HepG2 (cell line): ENCODE data around the gene TMEM229B. TPM values are rescaled to one million over a fixed set of nuclear protein-coding genes. Genes with fewer than 3 reads are reported as not detected.

Experiments used
- ATAC-seq: fragments of 200-7000 bp; cut with Tn5 transposase; 3 replicates; pipeline ENCODE4 v1.9.1; 2020; ENCODE audit warnings: mild to moderate bottlenecking, moderate library complexity
- BruUV-seq: library from RNA; stranded (reverse); fragments of 400-500 nt; replicated peaks from 2 replicates; lab custom pipeline; 2021; lab: Mats Ljungman, UMichigan
- CTCF ChIA-PET: fragments of 300-600 bp; formaldehyde crosslinking; extraction: SDS; loops from one replicate; lab custom pipeline; 2021; ENCODE audit warnings: low total read pairs, inconsistent platforms, low intra/inter-chr PET ratio; lab: Yijun Ruan, JAX
- POLR2A ChIA-PET: fragments of 350-600 bp; sonication (Branson Sonifier 250); formaldehyde crosslinking; loops from one replicate; lab custom pipeline; 2020; ENCODE audit warnings: antibody characterized with exemption, inconsistent platforms; lab: Yijun Ruan, JAX
- DNase-seq: peaks from one replicate; pipeline ENCODE4 v3.0.0-alpha.2; 2015; ENCODE audit warnings: low spot score
- FAIRE-seq: peaks from 3 replicates; lab custom pipeline; 2011; peaks lifted over from hg19 to GRCh38; lab: Jason Lieb, UNC
- H2AFZ ChIP-seq: one replicate; pipeline ENCODE4 v1.6.1; 2011; ENCODE audit warnings: low read length, inconsistent platforms
- H3K27ac ChIP-seq: fragments of 300-600 bp; 3 replicates; pipeline ENCODE4 v1.8.0; 2011; ENCODE audit warnings: mixed run types, mild to moderate bottlenecking, mixed read lengths, low read length, inconsistent platforms; ENCODE audit not compliant: insufficient read depth; ENCODE audit errors: extremely low read length
- H3K27me3 ChIP-seq, 2 experiments: fragments of 200-600 bp in 1 of 2; 2 replicates in 1 of 2; 3 replicates in 1 of 2; pipeline versions ENCODE4 v1.6.0 to v1.8.0; 2011; ENCODE audit warnings: low read length in 2 of 2, mild to moderate bottlenecking in 2 of 2, moderate library complexity in 2 of 2, inconsistent platforms in 1 of 2; ENCODE audit not compliant: insufficient read depth in 2 of 2, control insufficient read depth in 1 of 2
- H3K36me3 ChIP-seq, 2 experiments: fragments of 200-600 bp in 1 of 2; replicated peaks in 1 of 2; 2 replicates in 1 of 2; 3 replicates in 1 of 2; pipeline versions ENCODE4 v1.5.1 to v1.8.0; 2011; ENCODE audit warnings: low read length in 2 of 2, inconsistent platforms in 1 of 2; ENCODE audit not compliant: insufficient read depth in 2 of 2, control insufficient read depth in 1 of 2
- H3K4me1 ChIP-seq: 2 replicates; pipeline ENCODE4 v1.5.1; 2012; ENCODE audit warnings: low read length, inconsistent platforms; ENCODE audit not compliant: insufficient read depth
- H3K4me2 ChIP-seq: 2 replicates; pipeline ENCODE4 v1.6.0; 2011; ENCODE audit warnings: low read depth, low read length, inconsistent platforms
- H3K4me3 ChIP-seq, 3 experiments: fragments of 200-600 bp in 1 of 3; sonication (generic), shearing (Covaris generic) in 1 of 3; replicated peaks in 1 of 3; 2 replicates each; pipeline ENCODE4 v1.5.1; 2011 to 2016; ENCODE audit warnings: low read length in 3 of 3, inconsistent platforms in 2 of 3, low read depth in 2 of 3, mild to moderate bottlenecking in 2 of 3, control low read depth in 1 of 3, mixed read lengths in 1 of 3; ENCODE audit not compliant: insufficient read depth in 1 of 3
- H3K79me2 ChIP-seq: one replicate; pipeline ENCODE4 v1.6.1; 2011; ENCODE audit warnings: low read length, inconsistent platforms; ENCODE audit not compliant: insufficient read depth
- H3K9ac ChIP-seq: 2 replicates; pipeline ENCODE4 v1.6.0; 2011; ENCODE audit warnings: mild to moderate bottlenecking, low read depth, low read length, inconsistent platforms; ENCODE audit not compliant: insufficient read depth
- H3K9me3 ChIP-seq: 2 replicates; pipeline ENCODE4 v1.5.1; 2012; ENCODE audit warnings: mild to moderate bottlenecking, low read length
- H4K20me1 ChIP-seq: 2 replicates; pipeline ENCODE4 v1.6.0; 2011; ENCODE audit warnings: inconsistent platforms, mild to moderate bottlenecking, low read length, moderate library complexity; ENCODE audit not compliant: insufficient read depth
- CTCF ChIP-seq: sonication (generic); formaldehyde crosslinking; IDR thresholded peaks from 2 replicates; pipeline ENCODE4 v1.5.0; 2020; ENCODE audit warnings: mild to moderate bottlenecking, missing genetic modification reagents, moderate library complexity
- EED ChIP-seq: sonication (generic); formaldehyde crosslinking; IDR thresholded peaks from 2 replicates; pipeline ENCODE4 v1.5.0; 2020; ENCODE audit warnings: mild to moderate bottlenecking, missing genetic modification reagents
- ELF3 ChIP-seq: IDR thresholded peaks from 2 replicates; pipeline ENCODE4 v1.6.1; 2016; ENCODE audit warnings: missing genetic modification reagents, missing compliant biosample characterization
- FOSL1 ChIP-seq: sonication (generic); formaldehyde crosslinking; IDR thresholded peaks from 2 replicates; pipeline ENCODE4 v1.9.0; 2021; ENCODE audit warnings: missing genetic modification reagents, borderline replicate concordance
- MYC ChIP-seq: sonication (generic); formaldehyde crosslinking; IDR thresholded peaks from 2 replicates; pipeline ENCODE4 v1.9.0; 2021; ENCODE audit warnings: missing genetic modification reagents, borderline replicate concordance
- PREB ChIP-seq: sonication (generic); formaldehyde crosslinking; IDR thresholded peaks from 2 replicates; pipeline ENCODE4 v1.4.0; 2020; ENCODE audit warnings: missing genetic modification reagents
- REPIN1 ChIP-seq: sonication (generic); formaldehyde crosslinking; IDR thresholded peaks from 2 replicates; pipeline ENCODE4 v1.8.0; 2022; ENCODE audit warnings: missing genetic modification reagents, low read depth, mild to moderate bottlenecking, borderline replicate concordance
- SALL1 ChIP-seq: sonication (generic); formaldehyde crosslinking; IDR thresholded peaks from 2 replicates; pipeline ENCODE4 v1.8.0; 2022; ENCODE audit warnings: mild to moderate bottlenecking, missing genetic modification reagents
- STAG1 ChIP-seq: sonication (generic); formaldehyde crosslinking; IDR thresholded peaks from 2 replicates; pipeline ENCODE4 v1.4.0; 2020; ENCODE audit warnings: missing genetic modification reagents
- TSC22D2 ChIP-seq: sonication (generic); formaldehyde crosslinking; IDR thresholded peaks from 2 replicates; pipeline ENCODE4 v1.5.1; 2020; ENCODE audit warnings: missing genetic modification reagents, mild to moderate bottlenecking, borderline replicate concordance
- ZFX ChIP-seq: sonication (generic); formaldehyde crosslinking; IDR thresholded peaks from 2 replicates; pipeline ENCODE4 v1.4.0; 2020; ENCODE audit warnings: mild to moderate bottlenecking, low read depth, missing genetic modification reagents, moderate library complexity
- ZNF280D ChIP-seq: sonication (generic); formaldehyde crosslinking; IDR thresholded peaks from 2 replicates; pipeline ENCODE4 v1.5.1; 2020; ENCODE audit warnings: mild to moderate bottlenecking, missing genetic modification reagents
- WGBS: methylation state at CpG from one replicate; pipeline ENCODE4 v1.1.6; 2017; ENCODE audit warnings: low lambda C conversion rate; 5-methylcytosine and 5-hydroxymethylcytosine counted together
- in situ Hi-C: cut with HindIII; loops from 2 replicates; pipeline ENCODE4 v1.10.0; 2017; ENCODE audit warnings: low pct_unique_long_range_greater_than_20kb; ENCODE audit not compliant: extremely low pct_ligation_motif_present
- intact Hi-C: fragments of 100-400 bp; cut with micrococcal nuclease; formaldehyde crosslinking; loops from one replicate; pipeline ENCODE4 v1.10.0; 2022; ENCODE audit not compliant: unreplicated experiment
- polyA plus RNA-seq, 8 experiments: library from polyadenylated mRNA; depleted of rRNA in 3 of 8; stranded (reverse) in 7 of 8; unstranded in 1 of 8; fragments of >200 nt; fragmentation: Illumina TruSeq in 4 of 8; extraction: Trizol in 4 of 8; gene quantifications; 2 replicates each; pipeline versions ENCODE4 v1.2.1 to v1.2.3, GENCODE V29; 2011 to 2016; ENCODE audit warnings: low read depth in 4 of 8, missing spikeins in 1 of 8, mixed read lengths in 1 of 8; ENCODE audit not compliant: insufficient read depth in 1 of 8
- total RNA-seq, 5 experiments: library from RNA; depleted of rRNA; stranded (reverse); fragments of >200 nt; fragmentation: Illumina TruSeq; extraction: Trizol; gene quantifications; 2 replicates each; pipeline ENCODE4 v1.2.3, GENCODE V29; 2016; ENCODE audit warnings: low read depth in 1 of 5

TMEM229B gene
- total and polyA plus RNA-seq, 2 of the 13 experiments (the other 11 are each of a cell fraction or from before 2014, with no cell fraction given) = 0.69 to 1.1 TPM

GRCh38 chr14:67517083-67517482 lies 28.6 kb upstream of the TMEM229B start (continued):
- TF ChIP-seq FOSL1 (CRISPR knock-in tag) = no peak
- TF ChIP-seq MYC (CRISPR knock-in tag) = peak; percentile 32; the same call in 1 of the 2 replicates
- TF ChIP-seq STAG1 (CRISPR knock-in tag) = peak; percentile 54
- peak; percentile 60 for TF ChIP-seq CTCF (CRISPR knock-in tag)

GRCh38 chr14:67516676-67517075 lies 28.2 kb upstream of the TMEM229B start:
- 0 out of 2 replicates have a peak overlapping the region, but pooled peaks have one; percentile 3 for H3K4me2 ChIP-seq
- H2AFZ ChIP-seq = no peak overlapping the region
- DNase-seq = no peak
- 0% methylated on average over 2 of the region's 2 CpGs for WGBS
- no peaks in the 10 kb centered on the region for H3K9me3 ChIP-seq
- in situ Hi-C loops = no loop called here
- no peaks in the 10 kb centered on the region for H3K36me3 ChIP-seq
- BruUV-seq = no TSS peak
- no peak overlapping the region for H3K27ac ChIP-seq
- no peak overlapping the region for H3K9ac ChIP-seq
- FAIRE-seq = no peak
- no peak for ATAC-seq
- H4K20me1 ChIP-seq = no peaks in the 10 kb centered on the region
- POLR2A ChIA-PET = no interaction called here
- no peaks in the 10 kb centered on the region for H3K79me2 ChIP-seq
- H3K27me3 ChIP-seq = peaks cover 6 to 69% of the 10 kb centered on the region in 2 experiments
- no peak for TF ChIP-seq PREB (CRISPR knock-in tag)
- TF ChIP-seq TSC22D2 (CRISPR knock-in tag) = no peak
- no peak for TF ChIP-seq REPIN1 (CRISPR knock-in tag)
- no peak for TF ChIP-seq ELF3 (CRISPR knock-in tag)
- TF ChIP-seq EED = no peak
- TF ChIP-seq SALL1 (CRISPR knock-in tag) = no peak
- TF ChIP-seq ZFX = no peak
- TF ChIP-seq ZNF280D (CRISPR knock-in tag) = no peak
- CTCF ChIA-PET = interaction anchor here (0.6 to 1.2 kb wide), 2 partner anchors 54 to 55 kb away, joined by 3 to 5 read pairs; no protein-coding TSS in a partner anchor
- no peak overlapping the region for H3K4me3 ChIP-seq
- intact Hi-C loops = no loop called here
- peaks cover 25% of the 10 kb centered on the region for H3K4me1 ChIP-seq
